Psoas muscle (tissue), 8 donors: ENCODE measurements around the gene CELF2. TPM values are rescaled to one million over a fixed set of nuclear protein-coding genes. Genes with fewer than 3 reads are reported as not detected.

Source experiments
- ATAC-seq, 4 donors: fragments of 200-7000 bp; cut with Tn5 transposase; one replicate each; pipeline ENCODE4 v1.9.1; 2020; ENCODE audit warnings: moderate library complexity in 3 of 4, mild to moderate bottlenecking in 2 of 4
- DNase-seq, 2 donors: peaks; one replicate each; pipeline ENCODE4 v3.0.0-alpha.2; 2020
- H3K27ac ChIP-seq: fragments of 200-600 bp; one replicate; pipeline ENCODE4 v1.8.0; 2022
- H3K27me3 ChIP-seq, 3 donors: fragments of 200-600 bp in 1 of 3; one replicate each; pipeline versions ENCODE4 v1.6.1 to v1.8.0; 2013 to 2022; ENCODE audit warnings: low read length in 2 of 3, mild to moderate bottlenecking in 2 of 3, moderate library complexity in 1 of 3; ENCODE audit not compliant: insufficient read depth in 3 of 3
- H3K36me3 ChIP-seq, 2 donors: fragments of 200-600 bp in 1 of 2; one replicate each; pipeline versions ENCODE4 v1.6.1 to v1.8.0; 2013 to 2022; ENCODE audit warnings: low read depth in 1 of 2, mild to moderate bottlenecking in 1 of 2, moderate library complexity in 1 of 2; ENCODE audit not compliant: insufficient read depth in 1 of 2
- H3K4me1 ChIP-seq: fragments of 200-600 bp; one replicate; pipeline ENCODE4 v1.8.0; 2022
- H3K4me3 ChIP-seq: fragments of 200-600 bp; one replicate; pipeline ENCODE4 v1.8.0; 2022; ENCODE audit warnings: mild to moderate bottlenecking
- H3K9me3 ChIP-seq: fragments of 200-600 bp; one replicate; pipeline ENCODE4 v1.8.0; 2022
- WGBS, 3 donors: extraction: QIAGEN DNeasy Blood & Tissue Kit; methylation state at CpG; one replicate each; pipeline versions ENCODE4 v1.1.6 to v1.1.7; 2013; 5-methylcytosine and 5-hydroxymethylcytosine counted together
- intact Hi-C, 2 donors: fragments of 100-400 bp; cut with DNase I; formaldehyde crosslinking; loops; one replicate each; pipeline versions ENCODE4 v1.11.0 to v1.14.2; 2022
- polyA plus RNA-seq, 3 donors: library from polyadenylated mRNA; stranded (reverse); fragments of 200-250 nt; gene quantifications; one replicate each; pipeline ENCODE4 v1.2.3, GENCODE V29; 2013
- total RNA-seq, 4 donors: library from RNA; stranded (reverse); fragmentation: NEBNext Ultra II Directional in 2 of 4; extraction: Animal tissue kit (Norgen Biotek cat#: 25700) in 2 of 4; gene quantifications; one replicate each; pipeline versions ENCODE4 v1.2.1 to v1.2.4, GENCODE V29; 2021 to 2023
- TF ChIP-seq, protein P1 (sequence below): fragments of 200-600 bp; IDR thresholded peaks from one replicate; pipeline ENCODE4 v1.8.0; 2022; ENCODE audit warnings: antibody characterized with exemption
- donor health status: healthy with polysubstance abuse.
- donor health status: DM: no; HTN: no; CAD: no; lungs with moderate emphysema.
- donor health status: Bipolar disorder and iron deficiency.
- donor health status: healthy.
- donor health status: DM: yes; HTN: yes; CAD: no.
- donor health status: DM: no; HTN: no; CAD: no.
- donor health status: DM: no; HTN: no; CAD: no.
- donor health status: DM: yes; HTN: yes; CAD: no.

Gene CELF2
- total and polyA plus RNA-seq, 7 donors: 9.8 to 47.8 (median 29.0) TPM

DNA sequence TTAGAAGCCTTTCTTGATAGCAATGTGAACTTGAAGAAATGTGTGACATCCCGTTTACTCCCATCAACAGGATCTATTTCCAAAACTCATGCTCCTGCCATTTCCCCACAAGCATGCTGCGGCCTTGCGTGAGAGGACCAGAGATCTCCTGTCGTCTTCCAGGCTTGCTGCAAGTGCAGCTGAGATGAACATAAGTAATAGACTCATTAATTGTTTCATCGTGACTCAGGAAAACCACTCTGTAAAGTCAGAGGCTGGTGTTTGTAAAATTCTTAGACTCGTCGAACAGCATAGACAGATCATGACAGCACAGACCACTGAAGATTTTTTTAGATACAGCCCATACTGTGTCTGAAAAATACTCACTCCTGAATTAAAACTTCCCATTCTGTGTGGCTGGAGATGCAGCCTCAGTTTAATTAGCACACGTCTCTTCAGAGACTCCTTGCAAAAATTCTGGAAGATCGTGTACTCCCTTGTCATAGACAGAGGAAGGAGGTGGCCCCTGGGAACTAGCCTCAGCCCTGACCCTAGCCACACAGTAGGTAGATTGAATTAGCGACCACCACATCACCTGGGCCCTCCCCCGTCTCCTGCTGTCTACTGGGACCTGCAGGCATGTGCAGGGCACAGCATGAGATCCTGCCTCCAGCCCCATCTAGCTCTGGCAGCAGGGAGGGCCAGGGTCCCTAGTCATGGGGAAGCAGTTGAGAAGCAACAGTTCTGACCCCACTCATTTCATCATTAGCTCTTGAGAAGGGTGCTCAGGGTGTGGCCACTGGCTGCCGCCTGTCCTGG is 226.0 kb downstream of the CELF2 start:
- no peaks in the 10 kb centered on the region for H3K27me3 ChIP-seq
- no peak for DNase-seq
- H3K36me3 ChIP-seq: no peaks in the 10 kb centered on the region
- no peak overlapping the region for H3K27ac ChIP-seq
- WGBS, 3 donors: 93 to 99% (median 96%) methylated on average over 12 of the region's 12 CpGs
- ATAC-seq: no peak
- H3K4me1 ChIP-seq: peaks cover 7% of the 10 kb centered on the region
- TF ChIP-seq, protein P1, sequence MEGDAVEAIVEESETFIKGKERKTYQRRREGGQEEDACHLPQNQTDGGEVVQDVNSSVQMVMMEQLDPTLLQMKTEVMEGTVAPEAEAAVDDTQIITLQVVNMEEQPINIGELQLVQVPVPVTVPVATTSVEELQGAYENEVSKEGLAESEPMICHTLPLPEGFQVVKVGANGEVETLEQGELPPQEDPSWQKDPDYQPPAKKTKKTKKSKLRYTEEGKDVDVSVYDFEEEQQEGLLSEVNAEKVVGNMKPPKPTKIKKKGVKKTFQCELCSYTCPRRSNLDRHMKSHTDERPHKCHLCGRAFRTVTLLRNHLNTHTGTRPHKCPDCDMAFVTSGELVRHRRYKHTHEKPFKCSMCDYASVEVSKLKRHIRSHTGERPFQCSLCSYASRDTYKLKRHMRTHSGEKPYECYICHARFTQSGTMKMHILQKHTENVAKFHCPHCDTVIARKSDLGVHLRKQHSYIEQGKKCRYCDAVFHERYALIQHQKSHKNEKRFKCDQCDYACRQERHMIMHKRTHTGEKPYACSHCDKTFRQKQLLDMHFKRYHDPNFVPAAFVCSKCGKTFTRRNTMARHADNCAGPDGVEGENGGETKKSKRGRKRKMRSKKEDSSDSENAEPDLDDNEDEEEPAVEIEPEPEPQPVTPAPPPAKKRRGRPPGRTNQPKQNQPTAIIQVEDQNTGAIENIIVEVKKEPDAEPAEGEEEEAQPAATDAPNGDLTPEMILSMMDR: no peak
- intact Hi-C loops: no loop called here
- H3K4me3 ChIP-seq: no peak overlapping the region
- no peaks in the 10 kb centered on the region for H3K9me3 ChIP-seq

- WGBS, 3 donors: 70 to 93% (median 90%) methylated on average over 2 of the region's 2 CpGs
- ATAC-seq: no peak
- Histone ChIP-seq H3K27me3 (no peaks in the 10 kb centered on the region), H3K9me3 (no peaks in the 10 kb centered on the region), H3K4me1 (peaks cover 7% of the 10 kb centered on the region), H3K36me3 (peaks cover 0 to 1% of the 10 kb centered on the region in 2 donors), H3K4me3 (no peak overlapping the region), H3K27ac (no peak overlapping the region)
- TF ChIP-seq, protein P1: no peak
- DNase-seq: no peak
- intact Hi-C loops: no loop called here
These were observed 227.4 kb downstream of the CELF2 start for GRCh38 chr10:11245095-11245479.

- TF ChIP-seq, protein P1: no peak
- H3K9me3 ChIP-seq: no peaks in the 10 kb centered on the region
- WGBS, 3 donors: 64 to 85% (median 66%) methylated on average over 8 of the region's 8 CpGs
- H3K36me3 ChIP-seq: peaks cover 0 to 5% of the 10 kb centered on the region in 2 donors
- intact Hi-C loops: no loop called here
- no peak overlapping the region for H3K27ac ChIP-seq
- no peaks in the 10 kb centered on the region for H3K27me3 ChIP-seq
- no peak overlapping the region for H3K4me3 ChIP-seq
- DNase-seq: no peak
- peak; percentile 55 to 84 (median 72) for ATAC-seq
- peaks cover 7% of the 10 kb centered on the region for H3K4me1 ChIP-seq
These were observed 227.8 kb downstream of the CELF2 start for GRCh38 chr10:11245510-11245909.

DNA sequence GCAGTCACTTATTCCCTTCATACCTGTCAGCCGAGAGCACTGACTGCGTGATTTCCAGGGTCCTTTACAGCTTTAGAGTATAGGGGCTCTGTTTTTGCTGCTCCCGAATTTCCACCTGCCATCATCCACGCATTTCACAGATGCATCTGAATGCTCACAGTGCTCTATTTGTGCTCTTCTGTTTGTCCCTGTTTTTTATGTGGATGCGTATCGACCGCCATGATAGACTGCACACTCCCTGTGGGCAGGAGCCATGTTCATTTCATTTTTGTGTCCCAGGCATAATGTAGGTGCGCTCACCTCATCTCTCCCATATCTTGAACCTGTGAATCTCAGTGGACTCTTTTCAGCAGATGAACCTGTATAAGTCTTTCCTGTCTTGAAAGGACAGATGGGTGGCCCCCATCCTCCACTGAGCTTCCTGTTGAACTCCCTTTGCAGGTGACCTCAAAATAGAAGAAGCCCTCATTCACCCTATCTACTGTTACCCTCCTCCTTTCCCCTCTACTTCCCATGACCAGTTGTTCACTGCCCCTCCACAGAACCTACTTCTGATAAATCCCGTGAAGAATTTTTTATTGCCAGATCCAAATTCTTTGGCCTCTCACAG is 228.4 kb downstream of the CELF2 start:
- Histone ChIP-seq H3K36me3 (peaks cover 0 to 5% of the 10 kb centered on the region in 2 donors), H3K9me3 (no peaks in the 10 kb centered on the region), H3K27ac (no peak overlapping the region), H3K4me1 (peaks cover 7% of the 10 kb centered on the region), H3K4me3 (no peak overlapping the region), H3K27me3 (no peaks in the 10 kb centered on the region)
- 90 to 92% (median 90%) methylated on average over 9 of the region's 9 CpGs for WGBS, 3 donors
- ATAC-seq: no peak
- intact Hi-C loops: no loop called here
- no peak for DNase-seq
- TF ChIP-seq, protein P1: no peak
